Measurements from ENCODE around the gene AMH.

GRCh38 chr19:2255112-2255845 lies 6.2 kb downstream of the AMH start:
- TF ChIP-seq CTCF (IDR thresholded peaks at IDR 0.05 in 8 of 11, conservative IDR thresholded peaks at IDR 0.05 in 3 of 11), result no peak
- TF ChIP-seq POLR2A (IDR thresholded peaks at IDR 0.05), result no peak

Data from spleen (tissue), 7 donors.